ENCODE measurements around the gene PF4V1.

DNA sequence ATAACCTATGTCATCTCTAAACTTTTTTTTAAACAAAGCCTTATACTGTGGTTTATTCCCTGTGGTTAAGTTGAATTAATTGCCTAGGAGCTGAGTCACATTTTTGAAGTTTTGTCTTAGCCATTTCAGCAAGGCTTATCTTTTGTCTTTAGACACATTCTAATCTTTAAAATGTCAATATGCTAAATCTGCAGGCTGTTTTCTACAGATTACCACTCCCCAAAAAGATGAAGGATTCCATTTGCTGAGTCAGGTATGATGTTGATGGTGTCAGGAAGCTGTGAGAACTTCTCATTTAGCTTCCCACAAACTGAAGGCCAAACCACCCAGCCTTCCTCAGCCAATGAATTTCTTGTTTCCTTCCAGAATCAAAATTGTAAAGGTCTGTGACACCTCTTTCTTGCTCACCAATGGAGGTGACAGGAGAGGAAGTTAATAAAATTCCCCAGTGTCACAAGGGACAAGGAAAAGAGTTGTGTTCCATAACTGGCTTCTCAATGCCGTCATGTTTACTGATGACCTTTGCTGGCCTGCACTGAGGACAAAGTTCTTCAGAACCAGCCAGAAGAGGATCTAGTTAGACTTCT, 20.4 kb upstream of the PF4V1 start:
- TF ChIP-seq, protein P1, sequence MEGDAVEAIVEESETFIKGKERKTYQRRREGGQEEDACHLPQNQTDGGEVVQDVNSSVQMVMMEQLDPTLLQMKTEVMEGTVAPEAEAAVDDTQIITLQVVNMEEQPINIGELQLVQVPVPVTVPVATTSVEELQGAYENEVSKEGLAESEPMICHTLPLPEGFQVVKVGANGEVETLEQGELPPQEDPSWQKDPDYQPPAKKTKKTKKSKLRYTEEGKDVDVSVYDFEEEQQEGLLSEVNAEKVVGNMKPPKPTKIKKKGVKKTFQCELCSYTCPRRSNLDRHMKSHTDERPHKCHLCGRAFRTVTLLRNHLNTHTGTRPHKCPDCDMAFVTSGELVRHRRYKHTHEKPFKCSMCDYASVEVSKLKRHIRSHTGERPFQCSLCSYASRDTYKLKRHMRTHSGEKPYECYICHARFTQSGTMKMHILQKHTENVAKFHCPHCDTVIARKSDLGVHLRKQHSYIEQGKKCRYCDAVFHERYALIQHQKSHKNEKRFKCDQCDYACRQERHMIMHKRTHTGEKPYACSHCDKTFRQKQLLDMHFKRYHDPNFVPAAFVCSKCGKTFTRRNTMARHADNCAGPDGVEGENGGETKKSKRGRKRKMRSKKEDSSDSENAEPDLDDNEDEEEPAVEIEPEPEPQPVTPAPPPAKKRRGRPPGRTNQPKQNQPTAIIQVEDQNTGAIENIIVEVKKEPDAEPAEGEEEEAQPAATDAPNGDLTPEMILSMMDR (IDR thresholded peaks at IDR 0.05; ENCODE audit: insufficient read depth, low read depth, low read length) = no peak
- no peak for TF ChIP-seq EZH2 (IDR thresholded peaks at IDR 0.05; ENCODE audit: insufficient read depth, low read length)
